HG03135 (cell line): ENCODE results near the gene MON1A.
A peak's percentile ranks its signal among the peaks of the same experiment; 100 is the strongest.
"Not testable (repeated sequence)": the region's sequence is repeated elsewhere in the genome, so short reads cannot be mapped to it uniquely, and the experiment has no call there.

ENCODE experiments used
- ATAC-seq: cut with Tn5 transposase; IDR thresholded peaks from one replicate; pipeline ENCODE4 v1.9.1; 2021; ENCODE audit warnings: mild to moderate bottlenecking, moderate library complexity; ENCODE audit not compliant: unreplicated experiment

MON1A gene, protein sequence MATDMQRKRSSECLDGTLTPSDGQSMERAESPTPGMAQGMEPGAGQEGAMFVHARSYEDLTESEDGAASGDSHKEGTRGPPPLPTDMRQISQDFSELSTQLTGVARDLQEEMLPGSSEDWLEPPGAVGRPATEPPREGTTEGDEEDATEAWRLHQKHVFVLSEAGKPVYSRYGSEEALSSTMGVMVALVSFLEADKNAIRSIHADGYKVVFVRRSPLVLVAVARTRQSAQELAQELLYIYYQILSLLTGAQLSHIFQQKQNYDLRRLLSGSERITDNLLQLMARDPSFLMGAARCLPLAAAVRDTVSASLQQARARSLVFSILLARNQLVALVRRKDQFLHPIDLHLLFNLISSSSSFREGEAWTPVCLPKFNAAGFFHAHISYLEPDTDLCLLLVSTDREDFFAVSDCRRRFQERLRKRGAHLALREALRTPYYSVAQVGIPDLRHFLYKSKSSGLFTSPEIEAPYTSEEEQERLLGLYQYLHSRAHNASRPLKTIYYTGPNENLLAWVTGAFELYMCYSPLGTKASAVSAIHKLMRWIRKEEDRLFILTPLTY

DNA sequence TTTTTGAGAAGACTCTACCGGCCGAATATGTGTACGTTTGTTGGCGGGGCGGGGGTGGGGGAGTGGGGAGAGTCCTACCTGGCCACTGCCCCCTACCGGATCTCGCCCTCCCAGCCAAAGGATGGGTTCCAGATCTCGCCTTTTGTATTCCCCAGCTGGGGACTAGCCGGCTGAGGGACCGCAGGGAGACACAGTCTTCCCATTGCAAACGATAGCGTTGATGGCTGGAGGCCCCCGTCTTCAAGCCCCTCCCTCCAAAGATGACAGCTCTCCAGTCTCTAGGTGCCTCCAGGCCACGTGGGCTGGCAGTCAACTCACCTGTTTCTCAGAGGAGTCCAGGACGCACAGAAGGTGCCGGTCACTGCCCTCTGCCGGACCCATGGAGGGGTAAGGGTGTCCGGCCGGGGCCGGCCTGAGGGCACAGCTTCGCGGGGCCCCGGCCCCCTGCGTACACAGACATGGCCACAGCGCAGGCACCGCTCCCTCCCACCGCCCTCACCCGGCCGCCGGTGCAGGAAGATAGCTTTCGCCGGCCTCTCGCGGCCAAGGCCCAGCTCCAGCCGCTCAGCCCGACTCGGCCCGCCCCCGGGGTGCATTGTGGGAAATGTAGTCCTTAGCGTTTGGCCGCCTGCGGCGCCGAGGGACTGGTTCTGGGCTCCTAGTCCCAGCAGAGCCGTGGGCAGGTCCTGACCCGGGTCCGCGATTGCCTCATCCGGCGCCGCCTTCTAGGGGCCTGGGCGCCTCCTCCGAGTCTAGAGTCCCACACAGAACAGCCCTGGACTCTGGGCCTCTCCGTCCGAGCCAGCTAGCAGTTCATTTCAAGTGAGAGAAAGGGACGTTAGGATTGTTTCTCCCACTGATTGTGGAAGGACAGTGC lies at the start of gene MON1A:
Gene MON1A, minus strand, starts transcription at position 521 of the 877 bp plus-strand sequence. CDS start 16,465 bp downstream, outside the sequence.
- ATAC-seq: peak; percentile 84

DNA sequence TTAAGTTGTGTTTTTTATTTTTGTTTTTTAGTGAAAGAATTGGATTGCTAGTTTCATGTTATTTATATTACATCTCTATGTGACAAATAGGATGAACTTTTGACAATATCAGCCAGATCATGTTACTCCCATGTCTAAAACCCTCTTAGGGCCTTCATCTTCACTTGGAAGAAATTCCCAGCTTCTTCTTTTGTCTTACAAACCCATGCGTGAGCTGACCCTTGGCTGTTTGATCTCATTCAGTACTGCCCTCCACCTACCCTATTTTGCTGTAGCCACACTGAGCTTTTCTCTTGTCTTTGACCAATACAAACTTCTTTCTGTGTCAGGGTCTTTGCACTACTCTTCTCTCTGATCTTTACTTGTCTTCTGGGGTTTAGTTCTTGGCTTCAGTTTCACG lies 47.3 kb upstream of the MON1A start:
- ATAC-seq: no peak

DNA sequence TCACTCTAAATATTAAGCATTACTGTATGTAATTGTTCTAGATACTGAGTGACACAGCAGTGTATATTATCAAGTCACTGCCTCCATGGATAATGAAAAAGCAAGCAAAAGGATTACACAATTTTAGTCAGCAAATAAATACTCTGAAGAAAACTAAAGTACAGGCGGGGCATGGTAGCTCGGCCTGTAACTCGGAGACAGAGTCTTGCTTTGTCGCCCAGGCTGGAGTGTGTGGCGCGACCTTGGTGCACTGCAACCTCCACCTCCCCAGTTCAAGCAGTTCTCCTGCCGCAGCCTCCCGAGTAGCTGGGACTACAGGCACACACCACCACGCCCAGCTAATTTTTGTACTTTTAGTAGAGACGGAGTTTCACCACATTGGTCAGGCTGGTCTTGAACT lies 43.0 kb upstream of the MON1A start:
- ATAC-seq: no peak

DNA sequence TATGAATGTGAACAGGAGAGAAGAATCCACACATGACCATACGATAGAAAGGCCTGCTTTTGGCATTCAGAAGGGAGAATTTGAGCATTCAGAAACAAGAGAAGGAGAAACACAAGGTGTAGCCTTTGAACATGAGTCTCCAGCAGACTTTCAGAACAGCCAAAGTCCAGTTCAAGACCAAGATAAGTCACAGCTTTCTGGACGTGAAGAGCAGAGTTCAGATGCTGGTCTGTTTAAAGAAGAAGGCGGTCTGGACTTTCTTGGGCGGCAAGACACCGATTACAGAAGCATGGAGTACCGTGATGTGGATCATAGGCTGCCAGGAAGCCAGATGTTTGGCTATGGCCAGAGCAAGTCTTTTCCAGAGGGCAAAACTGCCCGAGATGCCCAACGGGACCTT lies 38.7 kb upstream of the MON1A start:
- no peak for ATAC-seq

DNA sequence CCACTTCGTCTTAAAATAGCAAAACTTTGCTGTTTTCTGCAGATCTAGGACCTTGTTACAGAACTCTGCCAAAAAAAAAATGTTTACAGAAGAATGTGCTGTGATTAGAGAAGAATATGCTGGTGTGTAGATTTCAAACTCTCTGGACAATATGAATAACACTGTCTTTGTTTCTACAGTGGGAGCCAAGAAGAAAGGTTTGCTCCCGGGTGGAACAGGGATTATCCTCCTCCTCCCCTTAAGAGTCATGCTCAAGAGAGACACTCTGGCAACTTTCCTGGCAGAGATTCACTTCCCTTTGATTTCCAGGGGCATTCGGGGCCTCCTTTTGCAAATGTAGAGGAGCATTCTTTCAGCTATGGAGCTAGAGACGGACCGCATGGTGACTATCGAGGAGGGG lies 37.7 kb upstream of the MON1A start:
- no peak for ATAC-seq

DNA sequence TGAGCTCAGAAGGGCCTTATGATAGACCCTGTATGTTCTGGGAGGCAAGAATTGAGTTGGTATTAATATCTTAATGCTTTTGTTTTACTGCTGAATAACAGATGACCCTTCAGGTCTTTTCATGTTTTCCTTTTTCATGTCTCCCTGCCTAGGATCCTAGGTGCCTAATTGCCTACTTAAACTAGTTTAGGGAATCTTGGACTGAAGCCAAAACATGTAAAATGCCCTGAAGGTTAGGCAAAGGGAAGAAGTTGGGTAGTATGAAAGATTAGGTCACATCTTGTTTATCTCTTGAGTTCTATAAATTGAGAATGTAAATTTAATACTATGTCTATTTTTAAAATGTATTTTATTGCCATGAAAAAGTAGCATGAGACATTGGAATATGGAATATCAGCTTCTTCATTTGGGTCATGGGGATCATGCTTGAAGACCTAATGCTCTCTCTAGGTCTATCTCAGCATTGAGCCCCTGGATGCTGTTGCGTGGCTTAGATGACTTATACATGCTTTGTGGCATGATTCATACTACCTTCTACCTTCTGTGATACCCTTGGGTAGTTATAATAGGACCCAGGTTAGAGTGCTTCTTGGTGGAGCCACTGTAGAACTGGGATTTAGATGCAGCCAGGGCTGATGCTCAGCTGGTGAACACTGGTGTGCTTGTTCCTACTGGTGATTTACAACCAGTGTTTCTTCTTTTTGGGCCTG lies 36.8 kb upstream of the MON1A start:
- no peak for ATAC-seq

DNA sequence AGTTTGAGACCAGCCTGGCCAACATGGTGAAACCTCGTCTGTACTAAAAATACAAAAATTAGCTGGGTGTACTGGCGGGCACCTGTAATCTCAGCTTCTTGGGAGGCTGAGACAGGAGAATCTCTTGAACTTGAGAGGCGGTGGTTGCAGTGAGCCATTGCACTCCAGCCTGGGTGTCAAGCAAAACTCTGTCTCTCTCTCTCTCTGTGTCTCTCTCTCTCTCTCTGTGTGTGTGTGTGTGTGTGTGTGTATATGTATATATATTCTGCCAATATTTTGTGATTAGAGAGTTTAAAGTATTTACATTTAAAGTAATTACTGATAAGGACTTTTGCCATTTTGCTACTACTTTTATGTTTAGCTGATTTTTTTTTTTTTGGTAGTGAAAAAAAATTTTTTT lies 26.0 kb upstream of the MON1A start:
- no peak for ATAC-seq

DNA sequence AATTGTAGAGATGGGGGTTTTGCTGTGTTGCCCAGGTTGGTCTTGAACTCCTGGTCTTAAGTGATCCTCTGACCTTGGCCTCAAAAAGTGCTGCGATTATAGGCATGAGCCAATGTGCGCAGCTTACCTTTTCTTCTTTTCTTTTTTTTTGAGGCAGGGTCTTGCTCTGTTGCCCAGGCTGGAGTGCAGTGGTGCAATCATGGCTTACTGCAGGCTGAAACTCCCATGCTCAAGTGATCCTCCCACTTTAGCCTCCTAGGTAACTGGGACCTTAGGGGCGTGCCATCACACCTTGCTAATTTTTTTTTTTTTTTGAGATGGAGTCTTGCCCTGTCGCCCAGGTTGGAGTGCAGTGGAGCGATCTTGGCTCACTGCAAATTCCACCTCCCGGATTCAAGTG lies 23.3 kb upstream of the MON1A start:
- ATAC-seq: no peak

DNA sequence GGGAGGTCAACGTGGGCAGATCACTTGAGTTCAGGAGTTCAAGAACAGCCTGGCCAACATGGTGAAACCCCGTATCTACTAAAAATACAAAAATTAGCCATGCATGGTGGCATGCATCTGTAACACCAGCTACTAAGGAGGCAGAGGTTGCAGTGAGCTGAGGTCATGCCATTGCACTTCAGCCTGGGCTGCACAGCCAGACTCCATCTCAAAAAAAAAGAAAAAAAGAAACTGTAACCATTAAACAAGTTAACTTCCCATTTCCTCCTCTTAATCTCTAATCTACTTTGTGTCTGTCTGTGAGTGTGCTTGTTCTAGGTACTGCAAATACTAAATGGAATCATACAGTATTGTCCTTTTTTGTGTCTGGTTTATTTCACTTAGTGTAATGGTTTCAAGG lies 13.0 kb upstream of the MON1A start:
- ATAC-seq: no peak

DNA sequence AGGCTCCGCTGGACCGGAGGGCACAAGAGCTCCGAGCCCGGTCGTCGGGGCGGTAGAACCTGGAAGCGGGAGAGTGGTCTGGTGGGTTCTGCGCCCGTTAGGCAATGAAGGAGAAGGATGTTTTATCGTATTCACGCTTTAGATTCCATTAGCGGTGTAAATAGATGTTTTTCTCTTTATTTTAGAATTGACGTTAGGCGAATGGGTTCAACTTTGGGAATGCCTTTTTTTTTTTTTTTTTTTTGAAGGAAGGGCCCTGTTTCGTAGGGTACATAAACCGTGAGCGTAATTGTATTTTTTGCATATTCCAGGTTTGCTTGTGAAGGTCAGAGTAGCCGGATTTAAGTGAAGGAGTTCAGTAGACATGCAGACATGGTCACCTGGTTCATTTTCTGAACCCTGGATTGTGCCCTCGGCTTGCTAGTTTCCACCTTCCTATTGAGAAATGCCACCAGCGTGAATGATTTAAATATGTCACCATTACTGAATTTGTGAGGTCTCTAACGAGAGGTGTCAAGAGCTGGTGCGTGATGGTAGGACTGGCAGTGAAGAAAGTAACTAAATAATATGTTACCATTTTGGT lies 11.1 kb upstream of the MON1A start:
- no peak for ATAC-seq

DNA sequence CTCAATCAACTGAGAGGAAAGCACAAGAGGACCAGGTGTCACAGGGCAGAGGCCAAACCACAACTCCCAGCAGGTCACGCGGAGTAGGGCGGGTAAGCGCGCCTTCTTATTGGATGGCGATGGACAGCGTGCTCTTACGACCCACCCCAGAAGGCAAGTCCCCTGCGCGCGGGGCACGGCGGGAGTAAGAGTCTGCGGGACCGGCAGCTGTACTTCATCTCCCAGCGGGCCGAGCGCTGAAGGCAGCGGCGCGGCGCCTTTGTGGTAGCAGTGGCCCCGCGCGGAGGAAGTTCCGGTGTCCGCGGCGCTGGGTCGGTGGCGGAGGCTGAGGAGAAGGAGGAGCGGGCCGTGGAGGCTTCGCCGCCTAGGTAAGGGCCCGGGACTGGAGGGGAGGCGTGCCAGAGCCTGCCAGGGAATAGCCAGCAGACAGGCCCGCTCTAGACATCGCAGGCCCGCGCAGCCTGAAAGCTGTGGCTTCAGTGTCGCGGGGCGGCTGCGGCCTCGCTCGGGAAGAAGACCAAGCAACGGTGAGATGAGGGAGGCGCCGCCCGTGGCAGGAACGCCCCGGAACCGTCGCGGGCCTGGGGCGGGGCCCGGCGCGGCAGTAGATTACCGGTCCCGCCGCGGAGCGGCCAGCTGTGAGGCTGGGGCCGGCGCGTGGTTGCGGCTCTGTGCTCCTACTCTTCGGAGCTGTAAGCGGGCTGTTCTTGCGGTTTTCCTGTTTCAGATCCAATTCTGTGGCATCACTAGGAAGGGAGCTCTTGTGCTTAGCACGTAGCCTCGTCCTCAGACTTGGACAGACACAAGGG lies 10.5 kb upstream of the MON1A start, which contains the start of gene RBM6:
Gene RBM6, plus strand, starts transcription at position 293 of the 809 bp plus-strand sequence. CDS start 22,492 bp downstream, outside the sequence.
- peak; percentile 90 for ATAC-seq

DNA sequence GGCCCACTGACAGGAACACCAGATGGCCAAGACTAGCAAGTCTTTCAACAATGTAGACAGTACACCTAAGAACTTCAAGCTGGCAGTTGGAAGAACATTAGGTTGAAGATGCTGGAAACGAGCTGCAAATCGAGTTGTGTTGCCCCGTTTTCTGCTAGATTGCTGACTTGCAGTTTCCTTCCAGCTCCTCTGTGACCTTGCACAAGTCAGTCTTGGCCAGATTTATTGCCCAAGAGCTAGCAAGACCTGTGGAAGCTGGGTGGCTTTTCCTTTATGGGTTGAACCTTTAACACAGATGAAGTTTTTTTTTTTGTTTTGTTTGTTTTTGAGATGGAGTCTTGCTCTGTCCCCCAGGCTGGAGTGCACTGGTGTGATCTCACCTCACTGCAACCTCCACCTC lies 7.5 kb upstream of the MON1A start:
- ATAC-seq: no peak

DNA sequence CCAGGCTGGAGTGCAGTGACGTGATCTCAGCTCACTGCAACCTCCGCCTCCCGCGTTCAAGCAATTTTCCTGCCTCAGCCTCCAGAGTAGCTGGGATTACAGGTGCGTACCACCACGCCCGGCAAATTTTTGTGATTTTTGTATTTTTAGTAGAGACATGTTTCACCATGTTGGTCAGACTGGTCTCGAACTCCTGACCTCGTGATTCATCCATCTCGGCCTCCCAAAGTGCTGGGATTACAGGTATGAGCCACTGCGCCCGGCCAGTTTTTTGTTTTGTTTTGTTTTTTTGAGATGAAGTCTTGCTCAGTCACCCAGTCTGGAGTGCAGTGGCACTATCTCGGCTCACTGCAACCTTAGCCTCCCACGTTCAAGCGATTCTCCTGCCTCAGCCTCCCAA lies 2.7 kb upstream of the MON1A start:
- ATAC-seq: not testable (repeated sequence)

DNA sequence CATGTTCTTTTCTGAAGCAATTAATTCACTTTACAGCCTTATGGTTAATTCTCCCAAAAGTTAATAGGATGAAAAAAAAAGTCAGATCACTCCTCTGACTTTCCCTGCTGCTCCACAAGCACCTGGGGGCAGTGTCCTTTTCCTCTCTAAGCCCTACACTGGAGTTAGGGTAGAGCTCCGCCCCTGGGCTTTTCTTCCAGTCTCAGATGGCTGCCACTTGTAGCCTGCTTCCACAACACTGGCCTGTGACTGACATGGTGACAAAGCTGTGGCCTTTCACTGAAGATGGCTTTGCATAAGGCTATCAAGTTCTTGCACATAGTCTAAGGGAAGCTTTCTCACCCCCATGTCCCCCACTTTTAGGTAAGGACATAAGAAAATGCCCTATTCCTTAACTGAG lies 1.3 kb upstream of the MON1A start:
- ATAC-seq: no peak

DNA sequence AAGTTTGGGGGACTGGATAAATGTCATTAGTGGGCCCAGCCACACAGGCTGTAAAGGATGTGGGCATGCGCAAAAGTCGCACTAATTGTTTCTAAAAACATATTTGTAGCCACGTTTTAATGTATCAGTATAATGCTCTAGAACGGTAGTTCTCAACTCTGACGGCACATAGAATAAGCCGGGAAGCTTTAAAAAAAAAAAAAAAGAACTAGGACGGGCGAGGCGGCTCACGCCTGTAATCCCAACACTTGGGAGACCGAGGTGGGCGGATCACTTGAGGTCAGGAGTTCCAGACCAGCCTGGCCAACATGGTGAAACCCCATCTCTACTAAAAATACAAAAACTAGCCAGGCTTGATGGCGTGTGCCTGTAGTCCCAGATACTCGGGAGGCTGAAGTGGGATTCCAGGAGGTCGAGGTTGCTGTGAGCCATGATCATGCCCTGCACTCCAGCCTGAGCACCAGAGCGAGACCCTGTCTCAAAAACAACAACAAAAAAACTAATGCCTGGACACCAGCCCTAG lies 618 bp upstream of the MON1A start:
- no peak for ATAC-seq

DNA sequence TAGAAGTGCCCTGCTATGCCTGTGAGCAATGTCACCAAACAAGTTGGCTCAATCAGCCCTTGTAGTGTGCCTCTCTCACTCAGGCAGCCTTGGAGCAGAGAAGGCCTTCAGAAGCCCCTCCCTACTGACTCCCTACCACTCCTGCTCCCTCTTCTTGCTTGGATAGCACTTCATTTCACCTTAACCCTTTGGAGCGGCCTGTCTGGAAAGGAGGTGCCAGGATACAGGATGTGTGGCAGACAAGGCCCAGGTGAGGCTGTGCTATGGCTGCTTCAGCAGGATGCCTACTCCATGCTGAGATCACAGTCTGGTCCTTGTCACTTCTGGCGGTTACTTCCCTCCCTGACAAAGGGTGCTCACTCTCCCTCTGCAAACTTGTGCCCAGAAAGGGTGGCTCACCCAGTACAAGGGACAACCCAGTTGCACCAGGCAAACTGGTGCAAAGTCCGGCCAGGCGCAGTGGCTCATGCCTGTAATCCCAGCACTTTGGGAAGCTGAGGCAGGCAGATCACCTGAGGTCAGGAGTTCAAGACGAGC lies 1.1 kb downstream of the MON1A start:
- no peak for ATAC-seq

DNA sequence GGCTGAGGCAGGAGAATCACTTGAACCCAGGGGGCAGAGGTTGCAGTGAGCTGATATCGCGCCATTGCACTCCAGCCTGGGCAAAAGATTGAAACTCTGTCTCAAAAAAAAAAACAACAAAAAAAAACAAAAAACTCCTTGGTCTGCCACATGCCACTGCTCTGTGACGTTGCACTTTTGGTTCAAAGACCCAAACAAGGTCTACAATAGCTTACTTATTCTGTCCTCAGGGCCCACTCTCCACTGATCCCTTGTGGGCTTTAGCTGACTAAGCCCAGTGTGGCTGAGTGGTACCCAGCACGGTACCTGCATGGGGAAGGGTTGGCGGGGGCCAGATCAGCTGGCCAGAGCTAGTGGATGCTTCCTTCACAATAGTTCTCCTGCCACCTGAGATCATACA lies 1.8 kb downstream of the MON1A start:
- no peak for ATAC-seq

DNA sequence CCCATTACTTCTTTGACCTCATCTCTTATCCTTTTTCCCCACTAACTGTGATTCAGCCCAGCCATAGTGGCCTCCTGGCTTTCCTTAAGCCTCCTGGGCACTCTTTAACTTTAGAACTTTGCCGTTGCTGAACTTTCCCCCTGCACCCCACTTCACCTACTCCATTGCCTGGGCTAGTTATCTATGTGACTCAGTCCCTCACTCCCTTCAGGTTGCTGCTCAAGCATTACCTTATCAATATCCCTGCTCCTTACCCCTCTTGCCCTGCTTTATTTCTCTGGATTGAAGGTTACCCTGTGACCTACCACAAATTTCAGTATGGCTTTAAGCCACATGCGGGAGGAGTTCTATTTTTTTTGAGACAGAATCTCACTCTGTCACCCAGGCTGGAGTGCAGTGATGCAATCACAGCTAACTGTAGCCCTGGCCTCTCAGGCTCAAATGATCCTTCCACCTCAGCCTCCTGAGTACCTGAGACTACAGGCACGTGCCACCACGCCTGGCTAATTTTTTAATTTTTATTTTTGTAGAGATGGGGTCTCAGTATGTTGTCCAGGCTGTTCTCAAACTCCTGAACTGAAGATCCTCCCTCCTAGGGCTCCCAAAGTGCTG lies 3.4 kb downstream of the MON1A start:
- ATAC-seq: no peak

DNA sequence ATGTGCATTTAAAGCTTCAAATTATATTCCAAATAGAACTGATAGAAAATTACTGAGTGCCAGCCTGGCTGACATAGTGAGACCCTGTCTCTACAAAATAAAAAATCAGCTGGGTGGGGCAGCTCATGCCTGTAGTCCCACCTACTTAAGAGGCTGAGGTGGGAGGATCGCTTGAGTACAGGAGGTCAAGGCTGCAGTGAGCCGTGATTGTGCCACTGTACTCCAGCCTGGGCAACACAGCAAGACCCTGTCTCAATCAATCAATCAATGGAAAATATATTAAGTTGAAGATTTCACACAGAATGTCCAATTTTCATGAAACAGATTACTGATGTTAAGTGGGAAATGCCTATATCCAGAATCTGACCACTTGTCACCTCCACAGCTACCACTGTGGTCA lies 4.1 kb downstream of the MON1A start:
- ATAC-seq: no peak
